Lower lobe of right lung (tissue), 2 donors: ENCODE measurements around the gene NACC2. TPM values are rescaled to one million over a fixed set of nuclear protein-coding genes. Genes with fewer than 3 reads are reported as not detected.
A peak's percentile ranks its signal among the peaks of the same experiment; 100 is the strongest.

Experiments used
- ATAC-seq, 2 donors: fragments of 200-7000 bp; cut with Tn5 transposase; one replicate each; pipeline ENCODE4 v1.9.1; 2020 to 2022; ENCODE audit warnings: mild to moderate bottlenecking in 2 of 2, moderate library complexity in 2 of 2
- DNase-seq: peaks from one replicate; pipeline ENCODE4 v3.0.0-alpha.2; 2020
- H3K27ac ChIP-seq: fragments of 200-600 bp; one replicate; pipeline ENCODE4 v1.8.0; 2022
- H3K27me3 ChIP-seq: fragments of 200-600 bp; one replicate; pipeline ENCODE4 v1.8.0; 2022; ENCODE audit warnings: low read depth
- H3K36me3 ChIP-seq: fragments of 200-600 bp; one replicate; pipeline ENCODE4 v1.8.0; 2022; ENCODE audit warnings: mild to moderate bottlenecking
- H3K4me1 ChIP-seq: fragments of 200-600 bp; one replicate; pipeline ENCODE4 v1.8.0; 2022
- H3K4me3 ChIP-seq: fragments of 200-600 bp; one replicate; pipeline ENCODE4 v1.8.0; 2022; ENCODE audit warnings: mild to moderate bottlenecking
- H3K9me3 ChIP-seq: fragments of 200-600 bp; one replicate; pipeline ENCODE4 v1.8.0; 2022
- intact Hi-C: fragments of 100-400 bp; cut with DNase I; formaldehyde crosslinking; loops from one replicate; pipeline ENCODE4 v1.11.0; 2022
- total RNA-seq: library from RNA; stranded (reverse); fragmentation: NEBNext Ultra II Directional; extraction: Animal tissue kit (Norgen Biotek cat#: 25700); gene quantifications from one replicate; pipeline ENCODE4 v1.2.1, GENCODE V29; 2021
- TF ChIP-seq, protein P1 (sequence below): fragments of 200-600 bp; IDR thresholded peaks from one replicate; pipeline ENCODE4 v1.8.0; 2022; ENCODE audit warnings: antibody characterized with exemption, mild to moderate bottlenecking
- donor health status: DM: no; HTN: yes; CAD: no; lungs with severe emphysema.

Gene NACC2
- total RNA-seq, 1 donor from 2014 or later = 27.0 TPM

DNA sequence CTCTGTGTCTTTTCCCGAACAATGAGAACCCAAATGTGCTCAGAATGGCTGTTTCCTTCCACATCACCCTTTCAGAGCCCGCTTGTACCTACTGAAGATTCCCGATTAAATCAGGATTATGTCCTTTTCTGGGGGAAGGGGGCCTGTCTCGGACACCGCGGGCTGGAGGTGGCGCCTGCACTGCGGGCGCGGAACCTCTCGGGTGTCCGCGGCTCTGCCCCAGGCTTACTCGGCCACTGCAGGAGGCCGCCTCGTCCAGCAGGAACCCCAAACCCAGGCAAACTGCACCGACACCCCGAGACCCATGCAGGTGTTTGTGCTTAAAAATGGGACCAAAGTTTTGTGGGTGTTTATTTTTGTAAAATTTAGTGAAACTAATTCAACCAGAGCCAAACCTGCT lies 32.2 kb upstream of the NACC2 start:
- H3K27me3 ChIP-seq = peaks cover 33% of the 10 kb centered on the region

GRCh38 chr9:136124976-136125692 lies 30.0 kb upstream of the NACC2 start:
- Histone ChIP-seq H3K4me3 (no peak overlapping the region), H3K36me3 (no peaks in the 10 kb centered on the region), H3K27me3 (peaks cover 16% of the 10 kb centered on the region), H3K27ac (no peak overlapping the region), H3K9me3 (no peaks in the 10 kb centered on the region), H3K4me1 (peaks cover 10% of the 10 kb centered on the region)
- intact Hi-C loops = no loop called here
- TF ChIP-seq, protein P1, sequence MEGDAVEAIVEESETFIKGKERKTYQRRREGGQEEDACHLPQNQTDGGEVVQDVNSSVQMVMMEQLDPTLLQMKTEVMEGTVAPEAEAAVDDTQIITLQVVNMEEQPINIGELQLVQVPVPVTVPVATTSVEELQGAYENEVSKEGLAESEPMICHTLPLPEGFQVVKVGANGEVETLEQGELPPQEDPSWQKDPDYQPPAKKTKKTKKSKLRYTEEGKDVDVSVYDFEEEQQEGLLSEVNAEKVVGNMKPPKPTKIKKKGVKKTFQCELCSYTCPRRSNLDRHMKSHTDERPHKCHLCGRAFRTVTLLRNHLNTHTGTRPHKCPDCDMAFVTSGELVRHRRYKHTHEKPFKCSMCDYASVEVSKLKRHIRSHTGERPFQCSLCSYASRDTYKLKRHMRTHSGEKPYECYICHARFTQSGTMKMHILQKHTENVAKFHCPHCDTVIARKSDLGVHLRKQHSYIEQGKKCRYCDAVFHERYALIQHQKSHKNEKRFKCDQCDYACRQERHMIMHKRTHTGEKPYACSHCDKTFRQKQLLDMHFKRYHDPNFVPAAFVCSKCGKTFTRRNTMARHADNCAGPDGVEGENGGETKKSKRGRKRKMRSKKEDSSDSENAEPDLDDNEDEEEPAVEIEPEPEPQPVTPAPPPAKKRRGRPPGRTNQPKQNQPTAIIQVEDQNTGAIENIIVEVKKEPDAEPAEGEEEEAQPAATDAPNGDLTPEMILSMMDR = no peak
- DNase-seq (no peak), ATAC-seq (no peak)

More for the DNA sequence above, 32.2 kb upstream of the NACC2 start:
- TF ChIP-seq, protein P1 = no peak
- Histone ChIP-seq H3K4me1 (peaks cover 10% of the 10 kb centered on the region), H3K4me3 (no peak overlapping the region), H3K36me3 (no peaks in the 10 kb centered on the region), H3K9me3 (no peaks in the 10 kb centered on the region), H3K27ac (no peak overlapping the region)
- ATAC-seq (no peak), DNase-seq (no peak)
- intact Hi-C loops = no loop called here

DNA sequence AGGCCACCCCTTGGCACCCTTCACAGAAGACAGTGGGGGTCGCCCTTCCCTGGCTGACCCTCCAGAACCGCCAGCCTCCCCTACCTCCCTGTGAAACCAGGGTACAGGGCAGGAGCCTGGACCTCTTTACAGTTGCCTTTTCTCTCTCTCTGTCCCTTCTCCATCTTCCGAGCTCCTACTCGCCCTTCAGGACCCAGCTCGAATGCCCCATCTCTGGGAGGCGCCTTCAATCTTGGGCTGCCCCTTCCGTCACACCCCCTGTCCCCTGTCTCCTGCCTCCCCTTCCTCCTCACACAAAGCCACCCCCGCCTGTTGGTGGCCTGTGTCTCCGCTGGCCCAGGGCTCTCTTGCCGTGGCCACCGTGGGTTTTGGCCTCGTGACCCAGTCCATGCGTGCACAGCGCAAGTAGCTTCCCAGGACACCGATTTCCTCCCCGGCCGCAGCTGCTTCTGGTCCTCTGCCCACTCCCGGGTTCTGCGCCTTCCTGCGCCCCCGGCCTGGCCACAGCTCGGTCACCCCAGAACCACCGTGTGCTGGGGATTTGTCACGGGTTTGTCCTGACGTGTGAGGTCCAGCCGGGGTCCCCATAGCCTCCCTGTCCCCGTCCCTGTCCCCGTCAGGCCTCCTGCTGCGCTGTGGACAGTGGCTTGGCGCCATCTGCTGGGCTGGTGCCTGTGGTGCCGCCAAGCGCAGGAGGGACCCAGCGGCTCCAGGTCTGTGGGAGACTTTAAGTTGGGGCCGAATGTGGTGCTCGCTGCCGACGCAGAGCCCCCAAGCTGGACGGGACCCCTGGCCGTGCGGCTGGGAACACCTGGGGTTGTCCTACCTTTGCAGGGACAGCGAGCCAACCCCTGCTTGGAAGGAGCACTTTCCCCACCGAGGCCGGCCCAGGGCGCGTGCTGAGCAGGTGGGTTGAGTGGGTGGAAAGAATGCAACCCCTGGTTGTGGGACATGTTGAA lies 27.6 kb upstream of the NACC2 start:
- DNase-seq (peak; percentile 86), ATAC-seq (peak; percentile 42 to 54)
- TF ChIP-seq, protein P1 = peak; percentile 99
- H3K4me3 ChIP-seq = peak overlapping the region; percentile 24
- peaks cover 7% of the 10 kb centered on the region for H3K27me3 ChIP-seq
- no peaks in the 10 kb centered on the region for H3K36me3 ChIP-seq
- peaks cover 21% of the 10 kb centered on the region for H3K4me1 ChIP-seq
- intact Hi-C loops = no loop called here
- H3K9me3 ChIP-seq = no peaks in the 10 kb centered on the region
- no peak overlapping the region for H3K27ac ChIP-seq

DNA sequence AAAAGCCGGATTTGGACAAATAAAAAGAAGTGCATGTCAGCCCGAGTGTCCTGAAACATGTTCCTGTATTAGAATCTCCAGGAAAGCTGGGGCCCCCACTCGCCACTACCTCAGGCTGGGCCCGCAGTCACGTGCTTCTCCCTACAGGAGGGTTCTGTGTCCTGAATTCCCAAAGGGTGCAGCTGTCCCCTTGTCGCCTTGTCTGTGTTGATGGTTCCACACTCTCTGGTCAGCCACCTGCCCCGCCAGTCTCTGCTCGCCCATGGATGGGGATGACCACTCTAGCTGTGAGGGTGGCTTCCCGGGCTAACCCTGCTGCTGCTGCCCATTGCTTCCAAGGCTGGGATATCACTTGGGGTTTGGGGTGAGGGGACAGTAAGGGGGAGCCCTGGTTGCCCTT lies 26.7 kb upstream of the NACC2 start:
- TF ChIP-seq, protein P1 = no peak
- no peak overlapping the region for H3K27ac ChIP-seq
- H3K27me3 ChIP-seq = peaks cover 7% of the 10 kb centered on the region
- no peaks in the 10 kb centered on the region for H3K9me3 ChIP-seq
- DNase-seq = no peak
- no peak overlapping the region for H3K4me3 ChIP-seq
- intact Hi-C loops = no loop called here
- no peak for ATAC-seq
- no peaks in the 10 kb centered on the region for H3K36me3 ChIP-seq
- H3K4me1 ChIP-seq = peaks cover 30% of the 10 kb centered on the region

DNA sequence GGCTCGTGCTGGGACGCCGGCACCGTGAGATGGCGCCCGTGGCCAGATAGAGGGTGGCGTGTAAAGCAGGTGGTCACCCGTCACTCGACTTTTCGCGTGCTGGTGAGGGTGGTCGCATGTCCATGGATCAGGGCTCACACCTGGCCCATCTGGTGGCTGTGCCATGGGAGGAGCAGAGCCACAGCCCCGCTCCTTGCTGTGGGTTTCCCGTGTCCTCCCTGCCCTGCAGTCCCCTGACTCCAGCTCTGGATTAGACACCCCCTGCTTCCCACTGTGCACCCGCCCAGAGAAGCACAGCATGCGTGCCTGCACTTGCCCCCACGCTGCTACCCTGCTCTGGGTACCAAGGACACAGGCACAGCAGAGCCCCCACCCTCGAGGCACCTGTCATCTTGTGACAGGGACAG lies 25.4 kb upstream of the NACC2 start:
- peaks cover 13% of the 10 kb centered on the region for H3K36me3 ChIP-seq
- H3K4me1 ChIP-seq = peaks cover 30% of the 10 kb centered on the region
- H3K27me3 ChIP-seq = peaks cover 7% of the 10 kb centered on the region
- no peak overlapping the region for H3K27ac ChIP-seq
- no peak overlapping the region for H3K4me3 ChIP-seq
- DNase-seq = no peak
- ATAC-seq = no peak
- no peaks in the 10 kb centered on the region for H3K9me3 ChIP-seq
- TF ChIP-seq, protein P1 = no peak
- intact Hi-C loops = no loop called here
